Dermis blood vessel endothelial cell (primary cell): Measurements from ENCODE around the gene LRMDA. TPM values are rescaled to one million over a fixed set of nuclear protein-coding genes. Genes with fewer than 3 reads are reported as not detected.

Experiments used
- DNase-seq: peaks from one replicate; pipeline ENCODE4 v3.0.0; 2010
- total RNA-seq: library from RNA; depleted of rRNA; stranded (reverse); fragments of >200 nt; gene quantifications from 2 replicates; pipeline ENCODE4 v1.2.3, GENCODE V29; 2014

Gene LRMDA
- total RNA-seq, 1 donor from 2014 or later, result 27.4 TPM

- no peak for DNase-seq
Observed at GRCh38 chr10:76034353-76035205, 603.2 kb downstream of the LRMDA start.

- no peak for DNase-seq
Observed at GRCh38 chr10:76035206-76036110, 604.0 kb downstream of the LRMDA start.

GRCh38 chr10:76036111-76036940, 604.9 kb downstream of the LRMDA start:
- peak; percentile 75 for DNase-seq

GRCh38 chr10:76036962-76037361, 605.5 kb downstream of the LRMDA start:
- DNase-seq, result no peak

- no peak for DNase-seq
Observed at GRCh38 chr10:76037531-76038155, 606.2 kb downstream of the LRMDA start.

- no peak for DNase-seq
Observed at GRCh38 chr10:76038696-76039095, 607.3 kb downstream of the LRMDA start.

GRCh38 chr10:76040107-76040829, 608.8 kb downstream of the LRMDA start:
- no peak for DNase-seq

GRCh38 chr10:76040830-76041220, 609.4 kb downstream of the LRMDA start:
- DNase-seq, result no peak

- no peak for DNase-seq
Observed at GRCh38 chr10:76041551-76041950, 610.1 kb downstream of the LRMDA start.

- DNase-seq, result no peak
Observed at GRCh38 chr10:76043261-76043660, 611.8 kb downstream of the LRMDA start.

GRCh38 chr10:76044751-76045150, 613.3 kb downstream of the LRMDA start:
- DNase-seq, result no peak

GRCh38 chr10:76045174-76045573, 613.8 kb downstream of the LRMDA start:
- no peak for DNase-seq

GRCh38 chr10:76047521-76047920, 616.1 kb downstream of the LRMDA start:
- no peak for DNase-seq

GRCh38 chr10:76049581-76050290, 618.3 kb downstream of the LRMDA start:
- DNase-seq, result no peak

GRCh38 chr10:76050291-76050625, 618.8 kb downstream of the LRMDA start:
- no peak for DNase-seq

- no peak for DNase-seq
Observed at GRCh38 chr10:76051007-76051936, 619.8 kb downstream of the LRMDA start.

GRCh38 chr10:76052682-76053503, 621.5 kb downstream of the LRMDA start:
- DNase-seq, result no peak

GRCh38 chr10:76055466-76055865, 624.0 kb downstream of the LRMDA start:
- DNase-seq, result no peak

- no peak for DNase-seq
Observed at GRCh38 chr10:76055963-76056362, 624.5 kb downstream of the LRMDA start.
